H1 (cell line): ENCODE data around the gene CUX1.

Experiments
- CTCF ChIP-seq, 3 experiments: IDR thresholded peaks; 1 replicate in 2 of 3; 2 replicates in 1 of 3; pipeline versions ENCODE4 v1.5.1 to v1.6.1; 2011; ENCODE audit warnings: low read length in 3 of 3, mild to moderate bottlenecking in 3 of 3, inconsistent platforms in 2 of 3, low read depth in 1 of 3, moderate library complexity in 1 of 3; ENCODE audit not compliant: insufficient read depth in 1 of 3; ENCODE audit errors: control extremely low read depth in 1 of 3
- FOSL1 ChIP-seq: IDR thresholded peaks from 2 replicates; pipeline ENCODE4 v1.6.1; 2011; ENCODE audit warnings: mild to moderate bottlenecking, low read depth, low read length, moderate library complexity; ENCODE audit not compliant: insufficient read depth
- YY1 ChIP-seq: IDR thresholded peaks from 2 replicates; pipeline ENCODE4 v1.6.1; 2011; ENCODE audit warnings: low read depth, mild to moderate bottlenecking, low read length

- TF ChIP-seq FOSL1: no peak
- TF ChIP-seq CTCF (IDR thresholded peaks at IDR 0.05; ENCODE audit: control extremely low read depth in 1 of 3, insufficient read depth in 1 of 3, low read depth in 1 of 3, low read length in 3 of 3): no peak
- TF ChIP-seq YY1: no peak
Measured at GRCh38 chr7:102029616-102030015, 212.2 kb downstream of the CUX1 start.
